Right lobe of liver (tissue), 6 donors: ENCODE results near the gene TAF1. TPM values are rescaled to one million over a fixed set of nuclear protein-coding genes. Genes with fewer than 3 reads are reported as not detected.
"Not testable (repeated sequence)": the region's sequence is repeated elsewhere in the genome, so short reads cannot be mapped to it uniquely, and the experiment has no call there.

Experiments
- ATAC-seq, 4 donors: fragments of 200-7000 bp; cut with Tn5 transposase; one replicate each; pipeline ENCODE4 v1.9.1; 2020; ENCODE audit warnings: mild to moderate bottlenecking in 4 of 4, moderate library complexity in 4 of 4
- DNase-seq, 3 donors: peaks; one replicate each; pipeline ENCODE4 v3.0.0-alpha.2; 2020
- H3K27ac ChIP-seq, 3 donors: fragments of 200-600 bp; one replicate each; pipeline ENCODE4 v1.8.0; 2022
- H3K27me3 ChIP-seq, 2 donors: fragments of 200-600 bp; one replicate each; pipeline ENCODE4 v1.8.0; 2022
- H3K36me3 ChIP-seq, 4 donors: fragments of 200-600 bp; sonication (generic) in 1 of 4; one replicate each; pipeline versions ENCODE4 v1.5.1 to v1.8.0; 2017 to 2022; ENCODE audit warnings: control low read depth in 1 of 4
- H3K4me1 ChIP-seq, 4 donors: fragments of 200-600 bp; sonication (generic) in 1 of 4; one replicate each; pipeline versions ENCODE4 v1.5.1 to v1.8.0; 2017 to 2022; ENCODE audit warnings: control low read depth in 1 of 4
- H3K4me3 ChIP-seq, 3 donors: fragments of 200-600 bp; one replicate each; pipeline ENCODE4 v1.8.0; 2022
- H3K9me3 ChIP-seq, 4 donors: fragments of 200-600 bp; sonication (generic) in 1 of 4; one replicate each; pipeline versions ENCODE4 v1.5.1 to v1.8.0; 2017 to 2022; ENCODE audit warnings: control low read depth in 1 of 4
- CTCF ChIP-seq, 4 donors: fragments of 200-600 bp in 3 of 4; fragments of 450-650 bp in 1 of 4; IDR thresholded peaks; one replicate each; pipeline versions ENCODE4 v1.5.1 to v1.8.0; 2016 to 2022; ENCODE audit warnings: antibody characterized with exemption in 4 of 4, mild to moderate bottlenecking in 2 of 4
- POLR2A ChIP-seq: fragments of 450-650 bp; IDR thresholded peaks from one replicate; pipeline ENCODE4 v1.6.1; 2017; ENCODE audit warnings: antibody characterized with exemption, mild to moderate bottlenecking
- WGBS: methylation state at CpG from one replicate; pipeline ENCODE4 v1.1.6; 2018; ENCODE audit warnings: low coverage, low lambda C conversion rate; ENCODE audit not compliant: insufficient coverage; ENCODE audit errors: missing lambda C conversion rate; 5-methylcytosine and 5-hydroxymethylcytosine counted together
- intact Hi-C, 2 donors: fragments of 100-400 bp; cut with DNase I; formaldehyde crosslinking; loops; one replicate each; pipeline versions ENCODE4 v1.11.2 to v1.14.1; 2022
- total RNA-seq, 6 experiments: library from RNA; depleted of rRNA in 2 of 6; stranded (reverse); fragments of >200 nt in 2 of 6; fragmentation: NEBNext Ultra II Directional in 3 of 6; extraction: Animal tissue kit (Norgen Biotek cat#: 25700) in 3 of 6; gene quantifications; one replicate each; pipeline versions ENCODE4 v1.1.0 to v1.2.4, GENCODE V29; 2016 to 2023
- donor health status: DM: no; HTN: yes; CAD: no.
- donor health status: DM: no; HTN: no; CAD: no.
- donor health status: DM: no; HTN: no; CAD: no.
- donor health status: DM: no; HTN: yes; CAD: no.
- donor health status: DM: no; HTN: yes; CAD: no.

Gene TAF1
- total RNA-seq, 6 experiments from 2014 or later, result 8.8 to 14.0 (median 12.3) TPM

- intact Hi-C loops, result no loop called here
- Histone ChIP-seq H3K4me3 (no peak overlapping the region), H3K27ac (no peak overlapping the region), H3K27me3 (no peaks in the 10 kb centered on the region), H3K9me3 (peaks cover 0 to 10% (median 2%) of the 10 kb centered on the region in 4 donors), H3K36me3 (no peaks in the 10 kb centered on the region), H3K4me1 (no peaks in the 10 kb centered on the region)
- TF ChIP-seq CTCF (IDR thresholded peaks at IDR 0.05), result no peak
- TF ChIP-seq POLR2A, result no peak
- ATAC-seq, result no peak
- WGBS, result 84% methylated on average over 3 of the region's 3 CpGs
- no peak for DNase-seq
Observed at GRCh38 chrX:71326394-71326793, 39.8 kb upstream of the TAF1 start.

- DNase-seq, result not testable (repeated sequence)
- WGBS, result 29% methylated on average over 2 of the region's 5 CpGs
Observed at GRCh38 chrX:71349151-71349665, 16.9 kb upstream of the TAF1 start.

GRCh38 chrX:71349867-71350266 is 16.3 kb upstream of the TAF1 start:
- H3K4me1 ChIP-seq, H3K4me3 ChIP-seq, H3K9me3 ChIP-seq, H3K36me3 ChIP-seq, H3K27me3 ChIP-seq, H3K27ac ChIP-seq, DNase-seq, intact Hi-C loops: not testable (repeated sequence)
- peak in 3 of 4 donors; percentile 6 to 11 (median 6) for TF ChIP-seq CTCF (IDR thresholded peaks at IDR 0.05)
- 0% methylated on average over 1 of the region's 6 CpGs for WGBS
- peak; percentile 35 to 70 (median 56) for ATAC-seq

More at GRCh38 chrX:71349151-71349665, 16.9 kb upstream of the TAF1 start:
- H3K36me3 ChIP-seq, H3K4me1 ChIP-seq, H3K9me3 ChIP-seq, H3K4me3 ChIP-seq, ATAC-seq, H3K27me3 ChIP-seq, H3K27ac ChIP-seq, intact Hi-C loops: not testable (repeated sequence)

GRCh38 chrX:71352439-71352838 is 13.7 kb upstream of the TAF1 start:
- H3K4me1 ChIP-seq, H3K27me3 ChIP-seq, H3K4me3 ChIP-seq, H3K36me3 ChIP-seq, DNase-seq, H3K27ac ChIP-seq, H3K9me3 ChIP-seq, intact Hi-C loops: not testable (repeated sequence)
- 55% methylated on average over 3 of the region's 5 CpGs for WGBS
- ATAC-seq, result peak; percentile 48 to 82 (median 62)

GRCh38 chrX:71364221-71364620 is 1.9 kb upstream of the TAF1 start:
- Histone ChIP-seq H3K27me3 (no peaks in the 10 kb centered on the region), H3K9me3 (no peaks in the 10 kb centered on the region), H3K4me1 (peaks cover 0 to 10% (median 0%) of the 10 kb centered on the region in 4 donors), H3K4me3 (no peak overlapping the region), H3K36me3 (no peaks in the 10 kb centered on the region), H3K27ac (no peak overlapping the region)
- peak in 1 of 3 donors; percentile 33 for DNase-seq
- 59% methylated on average over 14 of the region's 14 CpGs for WGBS
- TF ChIP-seq POLR2A, result no peak
- no peak for TF ChIP-seq CTCF (IDR thresholded peaks at IDR 0.05)
- peak in 1 of 4 donors; percentile 8 for ATAC-seq
- intact Hi-C loops, result no loop called here
